Heart left ventricle (tissue), 13 donors: ENCODE results near the gene DDAH2.

ENCODE experiments used
- POLR2A ChIP-seq, 2 donors: fragments of 450-650 bp; IDR thresholded peaks; one replicate each; pipeline ENCODE4 v1.6.1; 2017; ENCODE audit warnings: antibody characterized with exemption in 2 of 2, mild to moderate bottlenecking in 2 of 2, moderate library complexity in 2 of 2
- TF ChIP-seq, protein P1 (sequence below), 12 donors: fragments of 200-600 bp; sonication (generic) in 4 of 12; IDR thresholded peaks; one replicate each; pipeline versions ENCODE4 v1.5.0 to v1.8.0; 2018 to 2022; ENCODE audit warnings: antibody characterized with exemption in 12 of 12, mild to moderate bottlenecking in 5 of 12
- donor health status: ischemic (EF 13 %, LVEDD 7.1; RV severe dilation, severe dysfunction).
- donor health status: DM: no; HTN: yes; CAD: no.
- donor health status: DM: no; HTN: no; CAD: no.
- donor health status: ischemic (EF 25% LVEDD 6.9; RV normal size, moderate dysfunction).
- donor health status: ischemic (EF 25% LVEDD 5.7; RV mildly dilated, moderate dysfunction).
- donor health status: ischemic (EF 35%, LVEDD 5.7; RV mildly dilated, moderate dysfunction).
- donor health status: nonischemic (EF 11% LVEDD 7.7; RV severe dilation, severe dysfunction).
- donor health status: DM: yes; HTN: yes; CAD: no.
- donor health status: PGD.
- donor health status: ischemic (EF 29% LVEDD 5.4; RV normal size, mild dysfunction).
- donor health status: nonischemic (EF 23%, LVEDD 6.1; RV moderate dilation, normal function).

DNA sequence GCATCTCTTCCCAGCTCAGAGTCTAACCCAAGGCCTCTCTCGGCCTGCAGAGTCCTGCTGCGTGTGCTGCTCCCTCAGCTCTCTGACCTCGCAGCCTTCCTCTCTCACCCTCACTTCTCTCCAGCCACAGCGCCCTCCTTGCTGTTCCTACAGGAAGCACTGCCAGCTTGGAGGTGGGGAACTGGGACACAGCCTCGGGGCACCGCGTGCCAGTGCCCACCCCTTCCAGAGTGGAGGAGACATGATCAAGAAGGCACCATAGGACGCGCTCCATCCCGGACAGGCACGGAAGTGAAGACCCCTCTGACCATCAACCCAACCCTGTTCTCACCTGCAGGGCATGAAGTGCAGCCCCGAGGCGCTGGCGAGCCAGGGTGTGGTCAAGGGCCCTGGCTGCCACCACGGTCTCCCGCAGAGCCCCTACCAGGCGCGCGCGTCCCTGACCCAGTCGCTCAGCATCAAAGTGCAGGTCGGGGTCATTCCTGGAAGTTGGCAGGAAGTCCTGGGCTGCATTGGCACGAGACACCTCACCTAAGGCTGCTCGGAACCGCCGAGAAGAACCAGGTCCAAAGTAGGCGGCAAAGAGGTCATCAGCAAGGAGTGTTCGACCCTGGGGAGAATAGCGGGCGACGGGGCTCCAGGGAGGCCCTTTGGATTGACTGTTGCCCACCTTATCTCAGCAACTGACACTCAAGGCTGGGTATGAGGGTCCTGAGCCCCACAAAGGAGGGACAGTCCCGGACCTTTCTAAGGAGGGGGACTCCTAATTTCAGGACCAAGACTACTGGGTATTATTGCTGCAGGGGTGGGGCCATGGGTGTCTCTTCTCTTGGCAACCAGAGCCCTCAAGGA is 46.8 kb upstream of the DDAH2 start:
- TF ChIP-seq, protein P1, sequence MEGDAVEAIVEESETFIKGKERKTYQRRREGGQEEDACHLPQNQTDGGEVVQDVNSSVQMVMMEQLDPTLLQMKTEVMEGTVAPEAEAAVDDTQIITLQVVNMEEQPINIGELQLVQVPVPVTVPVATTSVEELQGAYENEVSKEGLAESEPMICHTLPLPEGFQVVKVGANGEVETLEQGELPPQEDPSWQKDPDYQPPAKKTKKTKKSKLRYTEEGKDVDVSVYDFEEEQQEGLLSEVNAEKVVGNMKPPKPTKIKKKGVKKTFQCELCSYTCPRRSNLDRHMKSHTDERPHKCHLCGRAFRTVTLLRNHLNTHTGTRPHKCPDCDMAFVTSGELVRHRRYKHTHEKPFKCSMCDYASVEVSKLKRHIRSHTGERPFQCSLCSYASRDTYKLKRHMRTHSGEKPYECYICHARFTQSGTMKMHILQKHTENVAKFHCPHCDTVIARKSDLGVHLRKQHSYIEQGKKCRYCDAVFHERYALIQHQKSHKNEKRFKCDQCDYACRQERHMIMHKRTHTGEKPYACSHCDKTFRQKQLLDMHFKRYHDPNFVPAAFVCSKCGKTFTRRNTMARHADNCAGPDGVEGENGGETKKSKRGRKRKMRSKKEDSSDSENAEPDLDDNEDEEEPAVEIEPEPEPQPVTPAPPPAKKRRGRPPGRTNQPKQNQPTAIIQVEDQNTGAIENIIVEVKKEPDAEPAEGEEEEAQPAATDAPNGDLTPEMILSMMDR (IDR thresholded peaks at IDR 0.05), result no peak
- no peak for TF ChIP-seq POLR2A (IDR thresholded peaks at IDR 0.05)
